Lower lobe of right lung (tissue), 2 donors: ENCODE data around the gene ITPRIPL2. TPM values are rescaled to one million over a fixed set of nuclear protein-coding genes. Genes with fewer than 3 reads are reported as not detected.

Source experiments
- ATAC-seq, 2 donors: fragments of 200-7000 bp; cut with Tn5 transposase; one replicate each; pipeline ENCODE4 v1.9.1; 2020 to 2022; ENCODE audit warnings: mild to moderate bottlenecking in 2 of 2, moderate library complexity in 2 of 2
- DNase-seq: peaks from one replicate; pipeline ENCODE4 v3.0.0-alpha.2; 2020
- H3K27ac ChIP-seq: fragments of 200-600 bp; one replicate; pipeline ENCODE4 v1.8.0; 2022
- H3K27me3 ChIP-seq: fragments of 200-600 bp; one replicate; pipeline ENCODE4 v1.8.0; 2022; ENCODE audit warnings: low read depth
- H3K36me3 ChIP-seq: fragments of 200-600 bp; one replicate; pipeline ENCODE4 v1.8.0; 2022; ENCODE audit warnings: mild to moderate bottlenecking
- H3K4me1 ChIP-seq: fragments of 200-600 bp; one replicate; pipeline ENCODE4 v1.8.0; 2022
- H3K4me3 ChIP-seq: fragments of 200-600 bp; one replicate; pipeline ENCODE4 v1.8.0; 2022; ENCODE audit warnings: mild to moderate bottlenecking
- H3K9me3 ChIP-seq: fragments of 200-600 bp; one replicate; pipeline ENCODE4 v1.8.0; 2022
- intact Hi-C: fragments of 100-400 bp; cut with DNase I; formaldehyde crosslinking; loops from one replicate; pipeline ENCODE4 v1.11.0; 2022
- total RNA-seq: library from RNA; stranded (reverse); fragmentation: NEBNext Ultra II Directional; extraction: Animal tissue kit (Norgen Biotek cat#: 25700); gene quantifications from one replicate; pipeline ENCODE4 v1.2.1, GENCODE V29; 2021
- TF ChIP-seq, protein P1 (sequence below): fragments of 200-600 bp; IDR thresholded peaks from one replicate; pipeline ENCODE4 v1.8.0; 2022; ENCODE audit warnings: antibody characterized with exemption, mild to moderate bottlenecking
- donor health status: DM: no; HTN: yes; CAD: no; lungs with severe emphysema.

Gene ITPRIPL2
- total RNA-seq, 1 donor from 2014 or later, result 60.7 TPM

DNA sequence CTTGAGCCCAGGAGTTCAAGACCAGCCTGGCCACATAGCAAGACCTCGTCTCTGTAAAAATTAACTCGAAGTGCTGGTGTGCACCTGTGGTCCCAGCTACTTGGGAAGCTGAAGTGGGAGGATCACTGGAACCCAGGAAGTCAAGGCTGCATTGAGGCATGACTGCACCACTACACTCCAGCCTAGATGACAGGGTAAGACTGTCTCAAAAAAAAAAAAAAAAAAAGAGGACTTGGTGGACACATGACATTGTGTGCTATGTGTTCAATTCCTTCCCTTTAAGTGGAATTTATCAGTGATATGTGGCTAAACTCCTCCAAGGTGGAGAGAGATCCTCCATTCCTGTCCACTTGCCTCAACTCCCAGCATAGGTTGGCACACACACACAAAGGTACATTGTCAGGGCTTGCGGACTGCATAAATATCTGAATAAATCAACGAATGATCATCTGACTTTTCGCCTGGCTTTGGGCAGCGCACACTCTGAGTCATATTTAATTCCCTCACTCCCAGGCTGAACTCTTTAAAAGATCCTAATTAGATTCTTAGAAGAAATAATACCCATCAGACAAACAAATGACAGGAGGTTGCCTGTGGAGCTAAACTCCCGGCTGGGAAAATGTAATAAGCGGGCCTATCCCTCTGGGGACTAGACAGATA, 29.3 kb downstream of the ITPRIPL2 start:
- H3K9me3 ChIP-seq, result no peaks in the 10 kb centered on the region
- intact Hi-C loops, result no loop called here
- peaks cover 23% of the 10 kb centered on the region for H3K4me1 ChIP-seq
- ATAC-seq (no peak), DNase-seq (no peak)
- no peaks in the 10 kb centered on the region for H3K36me3 ChIP-seq
- no peak overlapping the region for H3K4me3 ChIP-seq
- H3K27ac ChIP-seq, result no peak overlapping the region
- H3K27me3 ChIP-seq, result no peaks in the 10 kb centered on the region
- TF ChIP-seq, protein P1, sequence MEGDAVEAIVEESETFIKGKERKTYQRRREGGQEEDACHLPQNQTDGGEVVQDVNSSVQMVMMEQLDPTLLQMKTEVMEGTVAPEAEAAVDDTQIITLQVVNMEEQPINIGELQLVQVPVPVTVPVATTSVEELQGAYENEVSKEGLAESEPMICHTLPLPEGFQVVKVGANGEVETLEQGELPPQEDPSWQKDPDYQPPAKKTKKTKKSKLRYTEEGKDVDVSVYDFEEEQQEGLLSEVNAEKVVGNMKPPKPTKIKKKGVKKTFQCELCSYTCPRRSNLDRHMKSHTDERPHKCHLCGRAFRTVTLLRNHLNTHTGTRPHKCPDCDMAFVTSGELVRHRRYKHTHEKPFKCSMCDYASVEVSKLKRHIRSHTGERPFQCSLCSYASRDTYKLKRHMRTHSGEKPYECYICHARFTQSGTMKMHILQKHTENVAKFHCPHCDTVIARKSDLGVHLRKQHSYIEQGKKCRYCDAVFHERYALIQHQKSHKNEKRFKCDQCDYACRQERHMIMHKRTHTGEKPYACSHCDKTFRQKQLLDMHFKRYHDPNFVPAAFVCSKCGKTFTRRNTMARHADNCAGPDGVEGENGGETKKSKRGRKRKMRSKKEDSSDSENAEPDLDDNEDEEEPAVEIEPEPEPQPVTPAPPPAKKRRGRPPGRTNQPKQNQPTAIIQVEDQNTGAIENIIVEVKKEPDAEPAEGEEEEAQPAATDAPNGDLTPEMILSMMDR, result no peak

DNA sequence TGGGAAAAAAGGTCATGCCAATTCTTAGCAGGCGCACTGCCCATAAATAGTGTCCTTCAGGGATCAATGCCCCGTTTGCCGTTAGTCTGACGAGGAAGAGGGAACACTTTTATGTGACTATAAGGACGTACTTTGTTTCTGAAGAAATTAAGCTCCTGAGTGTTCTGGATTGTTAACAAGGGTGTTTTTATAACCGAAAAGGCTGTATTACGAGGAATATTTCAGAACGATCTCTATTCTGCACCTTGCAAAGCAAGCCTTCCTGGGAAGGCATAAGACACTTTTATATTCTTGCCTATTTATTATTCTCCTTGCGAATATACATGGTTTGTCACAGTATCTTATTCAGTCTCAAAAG, 29.8 kb downstream of the ITPRIPL2 start:
- ATAC-seq, result no peak

DNA sequence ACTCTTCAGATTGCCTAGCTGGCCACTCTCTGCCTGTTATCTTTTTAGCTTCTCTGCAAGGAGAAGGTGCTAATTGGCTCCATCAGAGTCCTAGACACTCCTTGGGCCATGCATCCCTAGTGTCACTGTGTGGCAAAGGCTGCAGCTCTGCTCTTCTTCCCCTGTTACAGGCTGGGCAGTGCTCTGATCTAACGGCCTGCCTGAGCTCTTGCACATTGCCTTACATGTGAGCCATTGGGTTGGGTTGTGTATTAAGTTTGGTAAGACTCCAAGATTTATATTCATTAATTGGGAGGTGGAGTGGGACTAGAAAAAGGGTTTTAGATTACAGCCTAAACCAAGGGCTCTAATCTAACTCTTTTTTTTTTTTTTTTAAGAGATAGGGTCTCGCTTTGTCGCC, 31.2 kb downstream of the ITPRIPL2 start:
- Histone ChIP-seq H3K4me3 (no peak overlapping the region), H3K4me1 (peaks cover 8% of the 10 kb centered on the region), H3K27me3 (no peaks in the 10 kb centered on the region), H3K36me3 (no peaks in the 10 kb centered on the region), H3K9me3 (no peaks in the 10 kb centered on the region), H3K27ac (no peak overlapping the region)
- DNase-seq, result no peak
- ATAC-seq, result no peak
- TF ChIP-seq, protein P1, result no peak
- intact Hi-C loops, result no loop called here

More for the DNA sequence above, 29.8 kb downstream of the ITPRIPL2 start:
- Histone ChIP-seq H3K4me3 (no peak overlapping the region), H3K9me3 (no peaks in the 10 kb centered on the region), H3K27me3 (no peaks in the 10 kb centered on the region), H3K27ac (no peak overlapping the region), H3K4me1 (peaks cover 21% of the 10 kb centered on the region), H3K36me3 (no peaks in the 10 kb centered on the region)
- TF ChIP-seq, protein P1, result no peak
- intact Hi-C loops, result no loop called here
- no peak for DNase-seq

DNA sequence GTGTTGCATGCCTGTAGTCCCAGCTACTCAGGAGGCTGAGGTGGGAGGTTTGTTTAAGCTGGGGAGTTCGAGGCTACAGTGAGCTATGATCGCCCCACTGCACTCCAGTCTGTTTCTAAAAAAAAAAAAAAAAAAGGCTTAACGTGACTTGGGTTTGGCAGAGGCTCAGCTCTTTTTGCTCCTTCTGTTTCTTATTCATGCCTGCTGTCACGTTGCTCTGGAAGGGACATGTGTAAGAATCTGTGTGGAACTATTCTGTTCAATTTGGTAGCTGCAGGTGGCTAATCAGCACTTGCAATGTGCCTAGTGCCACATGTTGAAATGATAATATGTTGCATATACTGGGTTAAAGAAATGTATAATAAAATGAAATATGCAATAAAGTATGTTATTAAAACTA, 33.4 kb downstream of the ITPRIPL2 start:
- Histone ChIP-seq H3K4me3 (no peak overlapping the region), H3K27me3 (no peaks in the 10 kb centered on the region), H3K36me3 (no peaks in the 10 kb centered on the region), H3K9me3 (no peaks in the 10 kb centered on the region), H3K27ac (no peak overlapping the region), H3K4me1 (no peaks in the 10 kb centered on the region)
- intact Hi-C loops, result no loop called here
- ATAC-seq (no peak), DNase-seq (no peak)
- TF ChIP-seq, protein P1, result no peak

DNA sequence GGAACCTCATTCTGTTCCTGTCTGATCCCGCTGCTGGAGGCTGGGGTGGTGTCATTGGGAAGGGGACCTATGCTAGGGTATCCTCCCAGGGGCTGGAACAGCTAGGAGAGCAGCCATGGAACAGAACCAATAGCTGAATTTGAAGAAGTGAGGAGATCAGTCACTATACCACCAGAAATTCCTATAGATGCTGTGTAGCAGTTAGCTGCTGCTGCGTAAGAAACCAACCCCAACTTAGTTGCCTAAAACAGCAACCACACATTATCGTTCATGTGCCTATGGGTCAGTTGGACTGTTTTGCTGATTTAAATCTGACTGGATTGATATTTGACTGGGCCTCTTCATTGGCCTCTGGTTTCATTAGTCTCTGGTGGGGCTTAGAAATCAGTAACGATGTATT, 33.9 kb downstream of the ITPRIPL2 start:
- TF ChIP-seq, protein P1, result no peak
- H3K9me3 ChIP-seq, result no peaks in the 10 kb centered on the region
- no peaks in the 10 kb centered on the region for H3K36me3 ChIP-seq
- no peak overlapping the region for H3K4me3 ChIP-seq
- H3K4me1 ChIP-seq, result no peaks in the 10 kb centered on the region
- intact Hi-C loops, result no loop called here
- ATAC-seq (no peak), DNase-seq (no peak)
- no peak overlapping the region for H3K27ac ChIP-seq
- no peaks in the 10 kb centered on the region for H3K27me3 ChIP-seq

DNA sequence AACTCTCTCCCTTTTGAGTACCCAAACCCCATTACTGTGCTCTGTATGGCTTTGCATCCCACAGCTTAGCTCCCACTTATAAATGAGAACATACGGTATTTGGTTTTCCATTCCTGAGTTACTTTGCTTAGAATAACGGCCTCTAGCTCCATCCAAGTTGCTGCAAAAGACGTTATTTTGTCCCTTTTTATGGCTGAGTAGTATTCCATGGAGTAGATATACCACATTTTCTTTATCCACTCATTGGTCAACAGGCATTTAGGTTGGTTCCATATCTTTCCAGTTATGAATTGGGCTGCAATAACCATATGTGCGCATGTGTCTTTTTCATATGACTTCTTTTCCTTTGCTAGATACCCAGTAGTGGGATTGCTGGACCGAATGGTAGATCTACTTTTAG, 34.4 kb downstream of the ITPRIPL2 start:
- no peaks in the 10 kb centered on the region for H3K36me3 ChIP-seq
- H3K9me3 ChIP-seq, result no peaks in the 10 kb centered on the region
- no peak overlapping the region for H3K4me3 ChIP-seq
- H3K27ac ChIP-seq, result no peak overlapping the region
- intact Hi-C loops, result no loop called here
- TF ChIP-seq, protein P1, result no peak
- no peaks in the 10 kb centered on the region for H3K27me3 ChIP-seq
- H3K4me1 ChIP-seq, result no peaks in the 10 kb centered on the region
- DNase-seq (no peak), ATAC-seq (no peak)
